Pulmonary artery endothelial cell (primary cell): ENCODE results near the gene LCN10. TPM values are rescaled to one million over a fixed set of nuclear protein-coding genes. Genes with fewer than 3 reads are reported as not detected.

ENCODE experiments used
- DNase-seq: peaks from one replicate; pipeline ENCODE4 v3.0.0-alpha.2; 2011; ENCODE audit warnings: low read depth, low spot score
- total RNA-seq: library from RNA; depleted of rRNA; stranded (reverse); fragments of >200 nt; gene quantifications from 2 replicates; pipeline ENCODE4 v1.2.3, GENCODE V29; 2014

Gene LCN10
- total RNA-seq, 1 donor from 2014 or later, result under 0.01 TPM

DNA sequence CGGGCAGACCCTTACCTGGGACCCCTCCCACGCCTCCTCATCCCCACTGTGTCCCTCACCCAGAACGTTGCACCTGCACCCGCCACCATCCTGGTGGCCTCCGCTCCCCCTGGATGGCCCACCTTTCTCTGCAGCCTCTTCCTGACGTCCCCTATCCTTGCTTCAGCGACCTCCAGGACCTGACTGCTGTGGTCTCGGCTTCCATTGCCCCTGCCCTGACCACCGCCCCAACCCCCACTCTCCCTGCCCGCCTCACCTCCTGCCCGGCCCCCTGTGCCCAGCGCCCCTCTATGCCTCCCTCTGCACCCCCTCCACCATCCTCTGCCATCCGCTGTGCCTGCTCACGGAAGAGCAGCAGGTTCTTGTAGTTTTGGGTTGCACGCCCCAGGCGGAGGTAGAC lies 2.2 kb downstream of the LCN10 start:
- no peak for DNase-seq

DNA sequence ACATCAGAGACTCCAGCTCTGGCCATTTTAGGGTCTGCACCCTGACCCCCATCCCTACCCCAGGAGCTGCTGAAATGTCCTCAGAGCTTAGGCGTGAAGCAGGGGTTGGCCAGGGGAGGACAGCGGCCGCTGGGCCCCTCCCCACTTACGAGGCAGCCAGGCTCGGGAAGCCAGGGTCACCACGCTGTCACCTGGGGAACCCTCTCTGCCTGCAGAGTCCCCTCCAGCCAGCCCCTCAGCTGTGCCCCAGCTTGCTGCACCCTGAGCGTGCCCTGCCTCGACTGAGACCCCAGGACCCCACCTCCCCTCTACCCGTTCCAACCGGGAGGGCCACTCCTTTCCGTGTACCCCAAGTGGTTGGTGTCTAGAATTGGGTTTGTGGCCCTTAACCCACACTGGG lies 2.7 kb downstream of the LCN10 start:
- DNase-seq, result no peak

DNA sequence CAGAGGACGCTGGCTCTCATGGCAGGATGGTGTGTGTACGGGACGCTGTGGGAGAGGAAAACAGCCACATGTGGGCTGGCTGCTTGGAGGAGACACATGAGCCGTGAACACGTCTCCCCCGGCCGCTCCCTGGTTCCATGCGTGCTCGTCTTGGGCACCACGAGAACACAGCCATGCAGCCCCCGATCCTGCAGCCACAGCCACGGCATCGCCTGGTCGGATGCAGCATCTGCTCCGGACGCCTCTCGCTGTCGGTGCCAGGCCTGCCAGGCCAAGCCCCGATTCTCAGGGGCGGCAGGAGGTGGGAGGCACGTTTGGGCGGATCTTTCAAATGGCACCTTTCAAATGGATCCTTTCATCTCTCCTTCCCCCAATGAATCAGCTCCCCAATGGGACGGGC lies 3.2 kb downstream of the LCN10 start:
- no peak for DNase-seq

DNA sequence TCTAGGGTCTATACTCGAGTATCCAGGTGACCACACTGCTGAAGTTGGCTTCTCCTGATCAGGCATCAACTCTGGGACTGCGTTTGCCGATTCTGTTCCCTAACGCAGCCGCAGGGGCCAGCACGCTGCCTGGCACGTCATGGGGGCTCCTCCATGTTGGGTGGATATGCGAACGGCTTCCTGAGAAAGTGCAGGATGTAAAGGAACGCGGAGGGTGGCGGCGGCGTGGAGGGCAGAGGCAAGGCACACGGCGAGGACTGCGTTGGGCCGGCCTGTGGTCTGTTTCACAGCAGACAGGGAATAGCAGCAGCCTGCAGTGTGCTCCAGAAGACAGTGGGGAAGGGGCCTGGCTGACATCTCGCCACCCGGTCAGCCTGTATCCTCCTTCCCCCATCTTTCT lies 3.8 kb downstream of the LCN10 start:
- DNase-seq, result no peak

DNA sequence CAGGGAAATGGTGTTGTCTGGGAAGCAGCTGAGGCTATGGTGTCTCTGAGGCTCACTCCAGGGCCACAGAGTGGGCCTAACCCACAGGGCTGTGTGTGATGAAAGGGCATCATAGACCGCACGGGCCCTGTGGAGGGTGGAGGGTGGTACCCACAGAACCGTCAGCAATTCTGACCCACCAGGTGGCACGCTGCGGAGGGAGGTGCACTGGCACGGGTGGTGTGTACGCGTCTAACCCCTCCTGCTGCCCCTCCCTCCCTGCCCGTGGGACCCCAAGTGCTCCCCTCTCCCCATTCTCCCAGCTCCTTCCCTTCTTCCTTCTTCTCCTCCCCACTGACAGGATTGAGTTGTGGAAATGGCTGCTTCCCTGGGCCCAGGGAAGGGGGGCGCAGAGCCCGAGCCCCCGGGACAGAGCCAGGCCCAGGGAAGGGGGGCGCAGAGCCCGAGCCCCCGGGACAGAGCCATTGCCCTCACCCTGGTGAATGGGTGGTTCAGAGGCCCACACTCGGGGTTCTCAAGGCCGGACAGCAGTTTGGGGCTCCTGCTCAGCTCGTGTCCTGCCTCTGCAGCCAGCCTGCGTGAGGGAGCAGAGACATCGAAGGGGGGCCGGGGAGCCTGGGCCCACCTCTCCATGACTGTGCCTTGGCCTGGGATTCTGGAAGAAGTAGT lies 6.8 kb downstream of the LCN10 start:
- DNase-seq, result no peak

DNA sequence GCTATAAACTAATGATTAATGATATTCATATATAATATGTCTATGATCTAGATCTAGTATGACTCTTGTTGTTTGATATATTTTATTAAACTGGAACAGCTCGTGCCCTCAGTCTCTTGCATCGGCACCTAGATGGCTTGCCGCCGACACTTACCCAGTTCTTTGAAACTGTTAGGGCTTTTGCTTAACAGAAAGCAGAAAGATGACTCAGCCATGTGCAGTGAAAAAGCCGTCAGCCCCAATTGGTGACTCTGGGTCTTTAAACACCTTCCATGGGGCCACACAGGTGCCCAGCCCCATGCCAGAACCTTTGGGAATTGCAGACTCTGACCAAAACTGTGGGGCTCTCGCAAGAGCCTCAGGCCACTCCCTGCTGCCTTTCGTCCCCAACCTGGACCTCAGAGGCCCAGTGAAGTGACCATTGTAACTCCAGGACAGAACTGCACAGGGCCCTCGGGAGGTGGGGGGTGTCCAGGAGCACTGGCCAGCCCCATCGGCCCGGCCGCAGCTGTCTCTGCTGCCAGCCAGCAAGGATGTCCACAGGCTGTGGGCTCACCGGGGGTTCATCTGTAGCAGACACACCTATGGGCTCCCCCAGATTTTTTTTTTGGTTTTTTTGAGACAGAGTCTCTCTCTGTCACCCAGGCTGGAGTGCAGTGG lies 7.8 kb downstream of the LCN10 start:
- DNase-seq, result no peak

DNA sequence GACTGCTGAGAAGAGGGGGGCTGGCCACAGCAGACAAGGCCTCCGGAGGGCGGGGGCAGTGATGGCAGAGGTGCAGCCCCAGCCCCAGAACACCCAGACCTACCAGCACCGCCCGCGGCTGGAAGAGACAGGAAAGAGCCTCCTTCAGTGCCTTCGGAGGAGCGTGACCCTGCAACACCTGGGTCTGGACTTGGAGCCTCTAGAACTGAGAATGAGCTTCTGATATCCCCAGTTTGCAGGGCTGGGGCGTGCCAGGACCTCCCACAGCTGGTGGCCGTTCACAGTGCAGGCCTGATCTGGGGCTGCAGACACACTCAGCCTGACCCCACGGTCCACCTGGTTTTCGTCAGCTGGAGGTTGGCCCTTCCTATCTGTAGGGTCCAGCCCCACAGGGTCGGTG lies 9.1 kb downstream of the LCN10 start:
- no peak for DNase-seq

DNA sequence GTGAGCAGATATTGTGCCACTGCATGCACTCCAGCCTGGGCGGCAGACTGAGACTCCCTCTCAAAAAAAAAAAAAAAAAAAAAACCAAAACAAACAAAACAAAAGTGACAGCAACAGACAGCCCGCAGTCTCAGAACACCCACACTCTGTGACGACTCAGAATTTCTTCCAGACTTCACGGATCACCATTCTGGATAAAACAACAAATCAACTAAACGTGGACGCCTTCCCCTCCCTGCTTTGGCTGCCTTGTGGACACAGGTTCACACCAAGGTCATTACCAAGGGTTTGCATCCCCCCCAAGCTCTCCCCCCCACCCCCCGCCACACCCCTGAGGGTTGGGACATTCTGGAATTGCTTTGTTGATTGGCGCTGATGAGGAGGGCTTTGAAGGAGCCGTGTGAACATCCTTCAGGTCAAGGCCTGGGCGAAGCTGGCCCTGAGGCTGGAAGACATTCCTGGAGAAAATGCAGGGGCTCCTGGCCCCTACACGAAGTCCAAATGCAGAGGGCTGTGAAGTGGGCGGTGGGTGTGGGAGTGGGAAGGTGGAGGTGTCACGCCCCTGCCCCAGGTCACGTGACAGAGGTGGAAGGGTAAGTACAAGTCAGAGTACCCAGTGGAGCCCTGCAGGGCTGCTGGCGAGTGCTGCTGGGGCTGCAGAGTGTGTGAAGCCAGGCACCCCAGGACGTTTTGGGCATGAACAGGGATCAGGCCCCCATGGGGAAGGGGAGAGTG lies 10.1 kb downstream of the LCN10 start:
- no peak for DNase-seq

DNA sequence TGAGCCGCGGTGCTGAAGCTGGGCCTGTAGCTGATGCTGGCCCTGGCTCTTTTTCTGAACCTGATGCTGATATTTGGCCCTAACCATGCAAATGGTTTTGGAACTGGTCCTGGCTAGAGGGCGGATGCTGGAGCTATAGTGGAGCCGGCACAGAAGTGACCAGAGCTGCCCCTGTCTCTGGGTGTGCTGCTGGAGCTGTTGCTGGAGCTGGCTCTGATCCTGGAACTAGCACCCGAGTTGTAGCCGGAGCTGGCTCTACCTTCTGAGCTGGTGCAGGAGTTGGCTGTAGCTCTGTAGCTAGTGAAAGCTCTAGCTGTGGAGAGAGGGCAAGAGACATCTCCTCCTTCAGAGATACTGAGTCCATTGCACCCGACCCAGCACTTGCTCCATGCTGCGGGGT lies 12.8 kb downstream of the LCN10 start:
- DNase-seq, result no peak

DNA sequence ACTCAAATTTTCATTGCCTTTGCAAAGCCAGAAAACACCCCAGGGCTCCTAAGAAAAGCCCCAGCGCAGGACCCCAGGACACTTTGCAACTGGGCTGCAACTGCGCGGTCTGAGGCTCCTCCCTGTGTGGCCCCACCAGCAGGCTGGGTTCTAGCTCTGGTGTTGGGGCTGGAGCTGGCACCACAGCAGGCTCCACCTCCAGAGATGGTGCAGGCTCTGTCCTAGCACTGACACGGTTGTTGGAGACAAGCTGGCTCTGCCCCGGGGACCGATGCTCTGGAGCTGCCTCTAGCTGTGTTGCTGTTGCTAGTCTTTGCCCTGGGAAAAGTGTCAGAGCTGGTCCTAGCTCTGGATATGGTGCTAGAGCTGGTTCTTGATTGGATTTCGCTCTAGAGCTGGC lies 13.6 kb downstream of the LCN10 start:
- DNase-seq, result no peak

DNA sequence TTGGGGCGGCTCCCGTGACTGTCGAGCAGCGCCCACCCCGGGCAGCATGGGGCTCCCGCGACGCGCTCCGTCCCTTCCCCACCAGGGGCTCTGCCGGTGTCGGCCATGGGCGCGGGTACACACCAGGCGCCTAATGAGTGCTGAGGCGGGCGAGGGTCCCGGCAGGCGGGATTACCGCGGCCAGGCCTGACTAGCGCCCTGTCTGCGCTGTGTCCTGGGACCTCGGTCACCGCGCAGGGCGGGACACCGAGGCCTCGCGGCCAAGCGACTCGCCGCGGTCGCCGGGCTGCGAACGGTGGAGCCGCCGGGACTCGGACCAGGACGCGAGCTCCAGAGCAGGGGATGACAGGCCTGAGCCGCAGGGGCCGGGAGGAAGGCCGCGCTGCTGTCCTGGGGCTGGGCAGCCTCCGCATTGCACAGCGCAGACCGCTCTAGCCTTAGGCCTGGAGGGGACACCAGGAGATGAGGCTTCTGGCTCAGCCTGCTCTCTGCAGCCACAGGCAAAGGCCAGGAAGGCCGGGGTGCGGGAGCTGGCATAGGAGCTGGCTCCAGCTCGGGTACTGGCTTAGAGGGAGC lies 14.1 kb downstream of the LCN10 start:
- DNase-seq, result no peak

DNA sequence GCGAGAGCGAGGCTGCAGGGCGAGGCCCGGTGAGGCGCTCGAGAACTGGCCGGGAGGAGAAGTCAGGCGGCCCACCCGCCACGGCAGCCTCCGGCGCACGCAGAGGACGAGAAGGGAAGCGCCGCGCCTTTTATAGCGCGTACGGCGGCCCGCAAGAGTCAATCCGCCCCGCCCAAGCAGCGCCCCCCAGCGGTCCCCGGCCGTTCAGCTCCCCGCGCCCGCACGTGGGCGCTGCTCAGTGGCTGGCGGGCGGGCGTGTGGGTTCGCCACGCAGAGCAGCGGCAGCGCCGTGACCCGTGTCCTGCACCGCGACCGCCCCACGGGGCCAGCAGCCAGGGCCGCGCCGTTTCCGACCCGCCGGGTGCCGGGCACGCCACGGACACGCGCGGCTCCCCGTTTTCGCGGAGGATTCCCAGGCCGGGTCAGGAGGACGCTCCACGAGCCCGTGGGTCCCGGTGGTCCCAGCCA lies 14.6 kb downstream of the LCN10 start:
- peak; percentile 67 for DNase-seq

DNA sequence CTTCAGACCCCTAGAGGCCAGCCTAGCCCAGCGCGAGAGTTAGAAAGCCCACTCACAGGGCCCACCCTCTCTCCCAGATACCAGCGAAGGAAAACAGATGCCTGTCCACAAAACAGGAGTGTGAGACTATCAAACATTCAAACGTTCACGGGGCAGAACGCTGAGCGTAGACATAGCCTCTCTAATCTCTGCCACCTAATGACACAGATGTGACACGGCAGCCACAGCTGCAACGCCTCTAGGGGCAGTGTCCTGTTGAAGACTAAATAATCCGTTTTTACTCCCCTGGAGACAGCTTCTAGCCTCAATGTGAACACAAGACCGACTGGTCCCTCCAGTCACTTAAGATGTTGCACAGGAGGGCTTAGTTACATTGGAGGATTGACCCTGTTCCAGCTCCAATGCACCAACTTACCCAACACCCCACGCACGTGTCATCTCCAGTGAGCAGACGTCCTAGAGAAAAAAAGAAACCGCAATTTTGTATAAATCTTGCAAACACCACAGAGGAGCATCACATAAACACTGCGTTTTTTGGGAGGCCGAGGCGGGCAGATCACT lies 16.0 kb downstream of the LCN10 start:
- DNase-seq, result no peak

DNA sequence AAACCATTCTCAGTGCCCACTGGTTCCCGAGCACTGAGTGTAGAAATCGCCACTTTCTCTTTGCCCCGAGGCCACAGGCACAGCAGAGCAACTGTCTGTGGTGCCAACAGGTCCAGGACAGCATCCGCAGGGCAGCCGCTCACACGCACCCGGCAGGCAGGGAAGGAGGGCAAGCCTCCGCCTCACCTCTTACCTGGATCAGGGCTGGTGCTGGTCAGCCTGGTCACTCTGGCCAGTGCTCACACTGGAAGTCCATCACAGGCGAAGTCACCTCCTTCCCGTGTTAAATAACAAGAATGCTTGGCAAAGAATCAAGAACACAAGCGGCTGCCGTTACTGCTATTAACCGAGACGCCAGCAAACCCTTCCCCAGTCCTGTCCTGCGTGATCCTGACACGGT lies 16.6 kb downstream of the LCN10 start:
- no peak for DNase-seq

DNA sequence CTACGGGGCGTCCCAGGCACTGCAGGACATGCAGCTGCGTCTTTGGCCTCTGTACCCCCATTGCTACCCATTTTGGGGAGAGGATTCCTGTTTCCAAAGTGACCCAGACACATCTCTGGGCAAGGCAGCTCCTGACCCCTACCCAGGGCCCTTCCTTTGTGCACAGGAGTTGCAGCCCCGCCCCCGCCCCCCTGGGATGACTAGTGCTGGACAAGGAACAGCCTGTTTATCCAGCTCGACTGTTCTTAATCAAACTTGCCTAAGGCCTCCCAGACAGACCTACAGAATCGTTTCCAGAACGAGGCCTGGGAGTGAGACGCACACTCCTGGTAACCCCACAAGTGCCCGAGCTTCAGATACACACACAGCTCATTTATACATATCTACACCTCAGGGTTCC lies 17.1 kb downstream of the LCN10 start:
- peak; percentile 48 for DNase-seq

DNA sequence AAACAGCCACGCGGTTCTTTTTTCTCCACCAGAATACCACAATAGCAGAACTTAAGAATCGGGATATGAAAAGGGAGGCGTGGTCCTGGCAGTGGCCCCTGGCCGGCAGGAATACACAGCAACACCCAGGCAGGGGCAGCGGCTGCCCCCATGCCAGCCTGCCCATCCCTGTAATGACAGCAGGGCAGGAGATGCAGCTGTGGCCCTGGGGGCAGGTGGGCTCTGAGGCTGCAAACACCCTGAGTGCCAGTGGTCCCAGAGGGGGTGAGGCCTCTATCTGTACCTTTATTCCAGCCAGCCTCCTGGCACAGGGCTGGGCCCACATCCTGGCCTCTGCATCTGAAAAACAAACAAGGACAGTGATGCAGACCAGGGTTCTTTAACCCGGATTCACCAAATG lies 18.0 kb downstream of the LCN10 start:
- DNase-seq, result no peak

DNA sequence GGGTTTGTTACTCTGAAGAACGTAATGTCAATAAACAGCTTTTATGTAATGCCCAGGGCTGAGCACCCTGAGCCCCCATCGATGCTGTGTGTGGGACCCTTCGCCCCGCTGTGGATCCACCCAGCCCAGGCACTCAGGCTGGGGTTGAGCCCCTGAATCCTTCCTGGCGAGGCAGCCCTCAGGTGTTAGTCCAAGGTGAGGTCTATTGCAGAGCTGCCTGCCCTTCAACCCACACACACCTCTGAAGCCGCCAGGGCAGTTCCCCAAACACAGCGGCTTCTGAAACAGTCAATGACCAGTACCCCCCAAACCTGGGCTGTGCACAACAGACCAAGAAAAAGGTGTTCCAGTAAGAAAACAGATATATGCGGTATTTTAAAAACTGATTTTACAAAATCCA lies 18.8 kb downstream of the LCN10 start:
- DNase-seq, result no peak

DNA sequence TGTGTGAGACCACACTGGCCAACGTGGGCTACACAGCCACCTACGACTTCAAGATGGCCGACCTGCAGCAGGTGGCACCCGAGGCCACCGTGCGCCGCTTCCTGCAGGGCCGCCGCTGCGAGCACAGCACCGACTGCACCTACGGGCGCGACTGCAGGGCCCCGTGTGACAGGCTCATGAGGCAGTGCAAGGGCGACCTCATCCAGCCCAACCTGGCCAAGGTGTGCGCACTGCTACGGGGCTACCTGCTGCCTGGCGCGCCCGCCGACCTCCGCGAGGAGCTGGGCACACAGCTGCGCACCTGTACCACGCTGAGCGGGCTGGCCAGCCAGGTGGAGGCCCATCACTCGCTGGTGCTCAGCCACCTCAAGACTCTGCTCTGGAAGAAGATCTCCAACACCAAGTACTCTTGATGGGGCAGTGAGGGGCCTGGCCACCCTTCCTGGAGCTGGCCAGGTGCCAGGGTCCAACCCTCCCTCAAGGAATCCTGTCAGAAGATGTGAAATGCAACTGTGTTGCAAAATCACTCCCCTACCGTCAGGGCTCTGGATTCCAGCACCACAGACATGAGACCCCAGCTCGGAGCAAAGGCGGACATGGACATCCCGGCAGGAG lies 19.3 kb downstream of the LCN10 start:
- no peak for DNase-seq

DNA sequence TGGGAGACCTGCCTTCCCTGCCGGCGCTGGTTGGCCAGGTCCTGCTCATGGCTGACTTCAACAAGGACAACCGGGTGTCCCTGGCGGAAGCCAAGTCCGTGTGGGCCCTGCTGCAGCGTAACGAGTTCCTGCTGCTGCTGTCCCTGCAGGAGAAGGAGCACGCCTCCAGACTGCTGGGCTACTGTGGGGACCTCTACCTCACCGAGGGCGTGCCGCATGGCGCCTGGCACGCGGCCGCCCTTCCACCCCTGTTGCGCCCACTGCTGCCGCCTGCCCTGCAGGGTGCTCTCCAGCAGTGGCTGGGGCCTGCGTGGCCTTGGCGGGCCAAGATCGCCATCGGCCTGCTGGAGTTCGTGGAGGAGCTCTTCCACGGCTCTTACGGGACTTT lies 19.8 kb downstream of the LCN10 start:
- DNase-seq, result no peak

DNA sequence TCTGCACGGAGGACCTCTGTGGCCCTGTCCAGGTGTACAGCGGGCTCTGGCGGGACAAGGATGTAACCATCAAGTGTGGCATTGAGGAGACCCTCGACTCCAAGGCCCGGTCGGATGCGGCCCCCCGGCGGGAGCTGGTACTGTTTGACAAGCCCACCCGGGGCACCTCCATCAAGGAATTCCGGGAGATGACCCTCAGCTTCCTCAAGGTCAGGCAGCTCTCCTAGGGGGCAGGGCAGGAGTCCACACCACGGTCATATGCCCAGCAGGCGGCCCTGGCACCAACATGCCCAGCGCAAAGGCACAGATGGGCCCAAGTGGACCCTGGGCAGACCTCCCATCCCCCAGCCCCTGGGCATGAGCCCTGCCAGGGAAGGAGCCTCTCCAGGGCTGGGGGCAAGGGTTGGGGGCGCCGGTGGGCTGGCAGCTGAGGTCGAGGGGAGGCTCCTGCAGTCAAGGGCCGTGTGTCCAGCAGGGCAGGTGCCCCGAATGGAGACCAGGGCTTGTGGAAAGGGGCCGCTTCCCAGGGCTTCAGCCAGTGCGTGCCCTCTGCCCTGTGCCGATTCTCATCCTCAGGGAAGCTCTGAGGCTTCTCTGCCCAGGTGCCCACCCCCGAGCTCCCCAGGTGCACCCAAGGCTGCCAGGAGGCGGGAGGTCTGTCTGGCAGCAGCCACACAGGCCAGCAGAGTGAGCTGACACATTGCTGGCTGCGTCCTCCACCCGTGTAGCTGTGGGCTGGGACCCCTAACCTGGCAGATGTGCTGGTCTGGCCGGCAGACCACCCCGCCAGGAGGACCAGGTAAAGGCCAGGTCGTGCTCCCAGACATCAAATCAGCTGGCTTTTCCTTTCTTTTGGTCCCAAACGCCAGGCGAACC lies 20.4 kb downstream of the LCN10 start:
- DNase-seq, result no peak
